NCI-H2029 treated with DMSO at 0.1 percent for 48 hours (cell line): ENCODE results near the gene TMEM63B.

ENCODE experiments used
- DNase-seq: peaks from one replicate; lab custom pipeline; 2025; lab: John Stamatoyannopoulos, UW

The TMEM63B gene

GRCh38 chr6:44117397-44118128 lies 9.8 kb upstream of the TMEM63B start:
- peak; percentile 32 for DNase-seq

GRCh38 chr6:44119704-44120262 lies 7.6 kb upstream of the TMEM63B start:
- DNase-seq = no peak

GRCh38 chr6:44120692-44121443 lies 6.5 kb upstream of the TMEM63B start:
- DNase-seq = no peak

- no peak for DNase-seq
Measured at GRCh38 chr6:44122801-44123200, 4.6 kb upstream of the TMEM63B start.

- no peak for DNase-seq
Measured at GRCh38 chr6:44123544-44123943, 3.8 kb upstream of the TMEM63B start.

GRCh38 chr6:44126320-44127149 lies 819 bp upstream of the TMEM63B start:
- no peak for DNase-seq

GRCh38 chr6:44128020-44128917 lies 915 bp downstream of the TMEM63B start:
- DNase-seq = no peak

GRCh38 chr6:44129841-44130322 lies 2.5 kb downstream of the TMEM63B start:
- DNase-seq = no peak

- DNase-seq = peak; percentile 35
Measured at GRCh38 chr6:44131892-44132291, 4.5 kb downstream of the TMEM63B start.

GRCh38 chr6:44132476-44132875 lies 5.1 kb downstream of the TMEM63B start:
- DNase-seq = no peak

GRCh38 chr6:44133003-44133931 lies 5.9 kb downstream of the TMEM63B start:
- DNase-seq = peak; percentile 57

GRCh38 chr6:44133981-44134711 lies 6.8 kb downstream of the TMEM63B start:
- no peak for DNase-seq

GRCh38 chr6:44135173-44135758 lies 7.9 kb downstream of the TMEM63B start:
- DNase-seq = no peak

- no peak for DNase-seq
Measured at GRCh38 chr6:44135875-44136274, 8.5 kb downstream of the TMEM63B start.

GRCh38 chr6:44138717-44139350 lies 11.5 kb downstream of the TMEM63B start:
- no peak for DNase-seq

- DNase-seq = no peak
Measured at GRCh38 chr6:44139351-44139743, 12.0 kb downstream of the TMEM63B start.

GRCh38 chr6:44142835-44143234 lies 15.5 kb downstream of the TMEM63B start:
- no peak for DNase-seq

GRCh38 chr6:44143731-44144130 lies 16.4 kb downstream of the TMEM63B start:
- no peak for DNase-seq
